ENCODE data around the gene GRM7. TPM values are rescaled to one million over a fixed set of nuclear protein-coding genes. Genes with fewer than 3 reads are reported as not detected.

Gene GRM7
- not detected in 2 replicates for total RNA-seq

GRCh38 chr3:6860954-6861624 is at the start of gene GRM7:
GRM7 (plus strand) TSS chr3:6861115.

